ENCODE data around the gene DLG1. TPM values are rescaled to one million over a fixed set of nuclear protein-coding genes. Genes with fewer than 3 reads are reported as not detected.

DLG1 gene
- total RNA-seq, 2 experiments from 2014 or later = 72.2 to 81.6 TPM

GRCh38 chr3:197269024-197269423 is 29.4 kb downstream of the DLG1 start:
- no peak overlapping the region for H3K27ac Mint-ChIP-seq
- no peaks in the 10 kb centered on the region for H3K9me3 Mint-ChIP-seq
- no peak overlapping the region for H3K4me3 Mint-ChIP-seq
- ChIA-PET POLR2A (no interaction called here), CTCF (interaction anchor here (0.9 to 1.1 kb wide), 2 partner anchors 13 to 14 kb away, joined by 3 to 6 read pairs; no protein-coding TSS in a partner anchor)
- H3K4me1 Mint-ChIP-seq = peaks cover 2% of the 10 kb centered on the region
- no peak for DNase-seq
- H3K27me3 Mint-ChIP-seq = no peaks in the 10 kb centered on the region
- peaks cover 6% of the 10 kb centered on the region for H3K36me3 Mint-ChIP-seq (ENCODE audit: low read depth)

- no peak overlapping the region for H3K4me3 Mint-ChIP-seq
- POLR2A ChIA-PET = interaction anchor here (0.6 kb wide), 1 partner anchor 8 kb away, joined by 7 read pairs; no protein-coding TSS in a partner anchor
- peaks cover 3% of the 10 kb centered on the region for H3K36me3 Mint-ChIP-seq (ENCODE audit: low read depth)
Observed at GRCh38 chr3:197268294-197268693, 30.1 kb downstream of the DLG1 start.

GRCh38 chr3:197266331-197266730 is 32.1 kb downstream of the DLG1 start:
- Mint-ChIP-seq H3K9me3 (no peaks in the 10 kb centered on the region), H3K27ac (no peak overlapping the region), H3K36me3 (ENCODE audit: low read depth) (no peaks in the 10 kb centered on the region), H3K27me3 (no peaks in the 10 kb centered on the region), H3K4me3 (no peak overlapping the region), H3K4me1 (no peaks in the 10 kb centered on the region)
- CTCF ChIA-PET = no interaction called here
- no peak for DNase-seq
- POLR2A ChIA-PET = no interaction called here

More at GRCh38 chr3:197268294-197268693, 30.1 kb downstream of the DLG1 start:
- H3K27ac Mint-ChIP-seq = no peak overlapping the region
- DNase-seq = no peak
- CTCF ChIA-PET = interaction anchor here (0.5 to 1.1 kb wide), 5 partner anchors 12 to 224 kb away, joined by 3 to 6 read pairs (median 3); no protein-coding TSS in a partner anchor
- no peaks in the 10 kb centered on the region for H3K27me3 Mint-ChIP-seq
- H3K9me3 Mint-ChIP-seq = no peaks in the 10 kb centered on the region
- H3K4me1 Mint-ChIP-seq = no peaks in the 10 kb centered on the region

GRCh38 chr3:197262709-197263108 is 35.7 kb downstream of the DLG1 start:
- POLR2A ChIA-PET = no interaction called here
- Mint-ChIP-seq H3K9me3 (no peaks in the 10 kb centered on the region), H3K36me3 (ENCODE audit: low read depth) (peaks cover 2% of the 10 kb centered on the region), H3K27me3 (no peaks in the 10 kb centered on the region), H3K27ac (no peak overlapping the region), H3K4me1 (peaks cover 2% of the 10 kb centered on the region), H3K4me3 (no peak overlapping the region)
- CTCF ChIA-PET = interaction anchor here (0.6 kb wide), 1 partner anchor 210 kb away, joined by 4 read pairs; no protein-coding TSS in a partner anchor
- no peak for DNase-seq

- CTCF ChIA-PET = interaction anchor here (1.4 kb wide), 1 partner anchor 10 kb away, joined by 4 read pairs; no protein-coding TSS in a partner anchor
- Mint-ChIP-seq H3K27ac (no peak overlapping the region), H3K36me3 (ENCODE audit: low read depth) (peaks cover 2% of the 10 kb centered on the region), H3K4me3 (no peak overlapping the region), H3K9me3 (no peaks in the 10 kb centered on the region), H3K4me1 (peaks cover 3% of the 10 kb centered on the region), H3K27me3 (no peaks in the 10 kb centered on the region)
- no peak for DNase-seq
- POLR2A ChIA-PET = no interaction called here
Observed at GRCh38 chr3:197261164-197261509, 37.3 kb downstream of the DLG1 start.

GRCh38 chr3:197260491-197261163 is 37.8 kb downstream of the DLG1 start:
- no peaks in the 10 kb centered on the region for H3K27me3 Mint-ChIP-seq
- ChIA-PET CTCF (interaction anchor here (1.4 kb wide), 1 partner anchor 9 kb away, joined by 4 read pairs; no protein-coding TSS in a partner anchor), POLR2A (no interaction called here)
- peaks cover 2% of the 10 kb centered on the region for H3K36me3 Mint-ChIP-seq (ENCODE audit: low read depth)
- peaks cover 3% of the 10 kb centered on the region for H3K4me1 Mint-ChIP-seq
- no peaks in the 10 kb centered on the region for H3K9me3 Mint-ChIP-seq
- no peak for DNase-seq
- no peak overlapping the region for H3K27ac Mint-ChIP-seq
- H3K4me3 Mint-ChIP-seq = no peak overlapping the region

- ChIA-PET CTCF (no interaction called here), POLR2A (no interaction called here)
- Mint-ChIP-seq H3K4me3 (no peak overlapping the region), H3K4me1 (peaks cover 13% of the 10 kb centered on the region), H3K9me3 (no peaks in the 10 kb centered on the region), H3K27me3 (no peaks in the 10 kb centered on the region), H3K36me3 (ENCODE audit: low read depth) (peaks cover 4% of the 10 kb centered on the region), H3K27ac (no peak overlapping the region)
- no peak for DNase-seq
Observed at GRCh38 chr3:197259096-197259495, 39.3 kb downstream of the DLG1 start.

- no peak for DNase-seq
- POLR2A ChIA-PET = no interaction called here
- Mint-ChIP-seq H3K4me1 (peaks cover 21% of the 10 kb centered on the region), H3K27me3 (no peaks in the 10 kb centered on the region), H3K4me3 (no peak overlapping the region), H3K9me3 (no peaks in the 10 kb centered on the region), H3K27ac (no peak overlapping the region), H3K36me3 (ENCODE audit: low read depth) (peaks cover 8% of the 10 kb centered on the region)
- CTCF ChIA-PET = interaction anchor here (0.6 to 3.0 kb wide), 3 partner anchors 22 to 244 kb away, joined by 3 to 14 read pairs (median 7); no protein-coding TSS in a partner anchor
Observed at GRCh38 chr3:197258168-197258755, 40.1 kb downstream of the DLG1 start.

- DNase-seq = no peak
- peaks cover 26% of the 10 kb centered on the region for H3K4me1 Mint-ChIP-seq
- no peaks in the 10 kb centered on the region for H3K9me3 Mint-ChIP-seq
- CTCF ChIA-PET = interaction anchor here (0.6 to 3.0 kb wide), 3 partner anchors 21 to 244 kb away, joined by 3 to 14 read pairs (median 7); no protein-coding TSS in a partner anchor
- H3K4me3 Mint-ChIP-seq = no peak overlapping the region
- POLR2A ChIA-PET = no interaction called here
- H3K27ac Mint-ChIP-seq = no peak overlapping the region
- H3K36me3 Mint-ChIP-seq (ENCODE audit: low read depth) = peaks cover 12% of the 10 kb centered on the region
- H3K27me3 Mint-ChIP-seq = no peaks in the 10 kb centered on the region
Observed at GRCh38 chr3:197257711-197258110, 40.7 kb downstream of the DLG1 start.

- Mint-ChIP-seq H3K4me1 (peaks cover 27% of the 10 kb centered on the region), H3K27me3 (no peaks in the 10 kb centered on the region), H3K9me3 (no peaks in the 10 kb centered on the region), H3K4me3 (no peak overlapping the region), H3K27ac (no peak overlapping the region), H3K36me3 (ENCODE audit: low read depth) (peaks cover 16% of the 10 kb centered on the region)
- ChIA-PET CTCF (interaction anchor here (0.7 to 3.0 kb wide), 6 partner anchors 11 to 245 kb away, joined by 3 to 14 read pairs (median 4); no protein-coding TSS in a partner anchor), POLR2A (no interaction called here)
- peak; percentile 57 for DNase-seq
Observed at GRCh38 chr3:197256836-197257444, 41.5 kb downstream of the DLG1 start.

- Mint-ChIP-seq H3K9me3 (peaks cover 3% of the 10 kb centered on the region), H3K27me3 (no peaks in the 10 kb centered on the region), H3K36me3 (ENCODE audit: low read depth) (peaks cover 25% of the 10 kb centered on the region), H3K4me1 (peaks cover 36% of the 10 kb centered on the region), H3K4me3 (no peak overlapping the region), H3K27ac (no peak overlapping the region)
- POLR2A ChIA-PET = no interaction called here
- CTCF ChIA-PET = interaction anchor here (0.6 to 3.0 kb wide), 9 partner anchors 10 to 250 kb away, joined by 3 to 14 read pairs (median 4); no protein-coding TSS in a partner anchor
- DNase-seq = no peak
Observed at GRCh38 chr3:197256104-197256503, 42.3 kb downstream of the DLG1 start.

- Mint-ChIP-seq H3K9me3 (peaks cover 16% of the 10 kb centered on the region), H3K4me1 (peaks cover 35% of the 10 kb centered on the region), H3K27me3 (no peaks in the 10 kb centered on the region), H3K4me3 (no peak overlapping the region), H3K27ac (peak overlapping the region; percentile 42), H3K36me3 (ENCODE audit: low read depth) (peaks cover 41% of the 10 kb centered on the region)
- ChIA-PET POLR2A (no interaction called here), CTCF (no interaction called here)
- DNase-seq = no peak
Observed at GRCh38 chr3:197253238-197253947, 45.0 kb downstream of the DLG1 start.

All from activated CD4-positive, alpha-beta T cell treated with anti-CD3 and anti-CD28 coated beads, Interleukin-2, amount 10 ng/mL, durations not matched to agents 7 days and 5 days (primary cell).